NCI-H526 treated with DMSO at 0.1 percent for 48 hours (cell line): ENCODE measurements around the gene SPAG16.
"Not testable (repeated sequence)": the region's sequence is repeated elsewhere in the genome, so short reads cannot be mapped to it uniquely, and the experiment has no call there.

ENCODE experiments used
- DNase-seq: peaks from one replicate; lab custom pipeline; 2025; lab: John Stamatoyannopoulos, UW

SPAG16 gene

GRCh38 chr2:213410687-213411086 is 126.4 kb downstream of the SPAG16 start:
- not testable (repeated sequence) for DNase-seq

DNA sequence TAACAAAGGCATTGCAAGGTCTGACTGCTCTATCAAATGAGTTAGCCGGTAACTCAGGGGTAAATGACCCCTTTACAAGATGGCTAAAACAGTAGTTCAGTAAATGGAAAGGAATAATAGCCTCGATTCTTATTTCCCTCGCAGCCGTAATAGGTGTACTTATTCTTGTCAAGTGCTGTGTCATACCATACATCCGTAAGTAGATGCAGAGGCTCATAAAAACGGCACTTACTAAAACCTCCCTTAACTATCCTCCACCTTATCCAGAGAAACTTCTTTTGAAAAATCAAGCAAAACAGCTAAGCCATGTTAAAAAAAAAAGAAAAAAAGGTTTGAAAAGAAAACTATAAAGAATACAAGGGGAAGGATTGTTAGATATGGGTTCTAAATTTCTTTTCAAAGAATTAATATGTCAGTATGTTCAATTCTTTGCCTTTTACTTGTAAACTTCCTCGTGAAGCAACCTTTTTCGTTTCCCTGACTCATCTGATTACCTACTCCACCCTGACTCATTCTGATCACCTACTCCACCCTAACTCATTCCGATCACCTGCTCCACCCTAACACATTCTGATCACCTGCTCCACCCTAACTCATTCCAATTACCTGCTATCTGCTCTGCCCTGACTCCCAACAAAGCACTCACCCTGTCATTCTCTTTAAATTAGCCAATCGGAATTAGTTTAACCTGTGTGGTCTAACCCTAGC is 127.5 kb downstream of the SPAG16 start:
- DNase-seq = no peak

- DNase-seq = no peak
These were observed 130.8 kb downstream of the SPAG16 start for GRCh38 chr2:213415093-213415492.

GRCh38 chr2:213416832-213417231 is 132.6 kb downstream of the SPAG16 start:
- no peak for DNase-seq

DNA sequence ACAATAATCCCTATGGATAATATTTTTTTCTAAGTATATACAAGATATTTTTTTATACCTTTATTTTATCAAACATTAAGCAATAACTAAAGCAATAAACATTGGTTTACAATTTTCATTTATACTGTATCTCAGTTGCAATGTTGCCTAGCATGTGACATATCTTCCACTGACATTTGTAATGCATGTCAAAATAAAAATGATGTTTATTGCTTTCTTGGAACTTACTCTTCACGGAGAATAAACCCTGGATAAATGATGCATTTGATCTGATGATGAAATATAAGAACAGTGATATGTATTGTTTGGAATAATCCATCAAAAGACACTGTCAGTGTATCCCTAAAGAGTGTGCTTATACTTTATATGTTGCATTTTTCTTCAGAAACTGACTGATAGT is 135.7 kb downstream of the SPAG16 start:
- no peak for DNase-seq

DNA sequence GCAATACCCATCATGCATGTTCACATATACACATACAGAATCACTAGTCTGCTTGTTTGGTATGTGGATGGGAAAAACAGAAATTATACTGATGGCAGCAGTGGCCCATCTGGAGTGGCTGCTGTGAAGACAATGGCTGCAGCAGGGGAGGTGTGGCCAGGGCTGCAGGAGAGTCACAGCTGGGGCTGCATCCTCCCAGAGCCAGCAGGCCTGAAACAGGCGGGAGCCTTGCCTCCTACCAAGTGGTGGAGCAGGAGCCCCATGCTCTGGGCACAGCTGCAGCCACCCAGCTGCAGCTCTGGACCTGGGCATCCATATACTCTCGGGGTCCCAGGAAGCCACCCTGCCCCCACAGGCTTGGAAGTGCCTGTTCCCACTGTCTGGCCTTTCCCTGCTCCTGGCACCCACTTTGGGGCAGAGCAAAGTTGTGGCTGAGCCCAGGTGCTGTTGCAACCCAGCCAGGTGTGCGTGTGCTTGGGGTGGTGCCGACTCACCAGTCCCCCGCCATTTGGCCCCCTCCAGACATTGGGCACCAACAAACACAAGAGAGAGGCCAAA is 136.6 kb downstream of the SPAG16 start:
- DNase-seq = no peak

DNA sequence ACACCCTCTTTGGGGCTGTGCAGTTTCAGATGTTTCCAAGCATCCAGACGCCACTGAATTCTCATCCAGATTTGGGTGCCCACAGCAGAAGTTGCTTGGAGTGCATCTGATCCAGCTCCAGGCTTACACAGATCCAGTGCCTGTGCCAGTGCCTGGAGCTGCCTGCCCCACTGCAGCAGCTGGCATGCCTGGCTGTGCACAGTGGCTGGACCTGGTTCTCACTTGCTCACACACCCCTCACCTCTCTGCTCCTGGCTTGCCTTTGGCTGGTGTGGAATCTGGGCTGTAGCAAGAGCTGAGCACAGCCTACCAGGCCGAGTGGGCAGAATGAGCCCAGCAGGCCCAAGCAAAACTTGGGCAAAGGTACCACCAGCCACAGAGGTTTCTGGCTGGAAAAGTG is 137.9 kb downstream of the SPAG16 start:
- no peak for DNase-seq

GRCh38 chr2:213425618-213426017 is 141.4 kb downstream of the SPAG16 start:
- DNase-seq = no peak

DNA sequence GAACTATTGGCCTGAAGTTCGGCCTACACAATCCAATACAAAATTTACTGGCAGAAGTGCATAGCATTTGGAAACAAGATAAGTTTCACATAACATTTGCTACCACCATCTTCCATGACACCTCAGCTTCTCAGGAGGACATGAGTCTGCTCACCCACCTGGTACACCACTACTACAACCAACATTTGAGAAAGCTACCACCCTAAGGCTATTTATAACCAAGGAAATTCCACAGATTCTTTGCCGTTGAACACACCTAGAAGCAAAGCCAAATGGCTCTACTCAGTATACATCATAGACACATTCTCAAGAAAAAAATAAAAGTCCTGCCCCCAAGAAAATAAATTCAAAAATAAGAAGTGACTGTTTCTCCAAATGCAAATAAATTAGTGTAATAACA is 145.3 kb downstream of the SPAG16 start:
- no peak for DNase-seq

DNA sequence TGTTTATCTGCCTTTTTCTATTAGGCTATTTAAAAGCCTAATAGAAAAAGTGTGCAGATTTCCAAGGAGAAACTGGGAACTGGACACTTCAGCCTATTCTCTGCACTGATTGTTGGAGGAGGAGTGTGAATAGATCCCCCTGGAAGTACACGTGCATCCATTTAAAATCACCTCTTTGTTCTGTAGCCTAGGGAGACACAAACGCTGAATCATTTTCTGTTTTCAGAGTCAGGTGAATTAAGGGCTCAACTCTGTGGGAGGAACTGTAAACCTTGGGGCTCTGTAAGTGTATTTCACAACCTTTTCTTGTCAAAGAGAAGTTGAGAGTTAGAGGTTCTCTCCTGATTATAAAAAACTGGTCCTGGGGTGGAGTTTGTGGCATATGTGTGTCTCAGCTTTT is 159.7 kb downstream of the SPAG16 start:
- DNase-seq = no peak

DNA sequence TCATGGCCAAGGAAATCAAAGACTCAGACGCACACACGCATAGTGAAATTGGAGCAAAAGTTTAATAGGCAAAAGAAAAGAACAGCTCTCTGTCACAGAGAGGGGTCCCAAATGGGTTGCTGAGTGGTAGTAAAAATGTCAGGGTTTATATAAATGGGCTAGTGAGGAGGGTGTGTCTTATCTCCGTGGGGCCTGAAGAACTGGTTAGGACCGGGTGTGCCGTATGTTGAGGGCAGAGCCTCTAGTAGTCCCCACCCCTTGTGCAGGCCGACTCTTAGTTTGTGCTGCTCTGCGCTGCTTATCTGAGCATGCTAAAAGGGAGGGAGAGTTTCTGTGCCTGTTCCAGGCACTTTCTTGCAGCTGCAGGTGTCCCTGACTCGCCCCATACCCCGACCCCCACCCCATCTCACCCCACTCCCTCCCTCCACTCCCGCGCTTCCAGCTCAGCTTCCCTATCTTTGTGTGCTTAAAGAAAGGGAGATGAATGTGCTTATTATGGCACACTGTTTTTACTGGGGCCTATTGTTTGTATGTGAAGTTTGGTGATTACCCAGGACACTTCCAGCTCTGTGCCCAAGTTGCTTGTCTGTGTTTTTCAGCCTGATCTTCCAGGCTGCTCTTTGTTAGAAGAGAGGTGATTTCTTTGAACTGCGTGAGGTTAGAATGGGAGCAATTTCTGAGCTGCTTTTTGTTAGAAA is 167.4 kb downstream of the SPAG16 start:
- DNase-seq = no peak

DNA sequence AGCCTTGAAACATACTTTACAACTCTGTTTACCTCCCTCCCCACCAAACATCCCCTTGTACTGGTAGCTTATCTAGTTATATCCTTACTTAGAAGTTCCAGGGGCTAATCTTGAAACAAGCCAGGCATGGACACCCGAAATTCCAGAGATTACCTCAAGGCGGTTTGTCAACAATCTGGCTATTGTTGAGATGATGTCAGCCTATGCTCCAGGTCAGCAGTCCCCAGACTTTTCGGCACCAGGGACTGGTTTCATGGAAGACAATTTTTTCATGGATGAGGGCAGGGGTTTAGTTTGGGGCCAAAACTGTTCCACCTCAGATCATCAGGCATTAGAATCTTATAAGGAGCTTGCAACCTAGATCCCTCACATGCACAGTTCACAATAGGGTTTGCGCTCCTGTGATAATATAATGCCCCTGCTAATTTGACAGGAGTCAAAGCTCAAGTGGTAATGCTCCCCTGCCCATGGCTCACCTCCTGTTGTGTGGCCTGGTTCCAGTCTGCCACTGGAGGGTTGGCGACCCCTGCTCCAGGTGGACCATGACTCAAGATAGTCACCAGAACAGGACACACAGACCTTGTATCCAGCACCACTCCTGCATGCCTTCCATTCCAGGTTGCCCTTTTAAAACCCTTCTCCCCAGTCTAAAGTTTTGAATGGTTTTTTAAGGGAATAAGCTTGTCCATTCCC is 171.2 kb downstream of the SPAG16 start:
- DNase-seq = no peak

DNA sequence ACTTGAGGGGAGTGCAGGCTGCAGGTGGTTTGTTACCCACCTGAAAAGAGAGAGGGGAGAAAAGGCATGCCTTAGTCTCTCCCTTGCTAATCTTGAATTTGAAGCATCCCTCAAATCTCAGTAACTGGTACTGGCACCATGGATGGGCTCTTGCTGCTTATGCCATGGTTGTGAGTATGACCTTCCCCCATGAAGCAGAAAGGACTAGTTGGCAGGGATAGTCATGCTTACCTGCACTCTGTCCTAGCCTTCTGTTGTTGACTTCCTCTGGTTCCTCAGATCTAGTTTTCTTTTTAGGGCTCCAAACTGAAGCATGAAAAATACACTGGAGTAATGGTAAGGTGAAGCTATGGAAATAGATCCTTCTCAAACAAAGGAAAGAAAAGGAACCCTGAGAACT is 191.2 kb downstream of the SPAG16 start:
- DNase-seq = no peak

DNA sequence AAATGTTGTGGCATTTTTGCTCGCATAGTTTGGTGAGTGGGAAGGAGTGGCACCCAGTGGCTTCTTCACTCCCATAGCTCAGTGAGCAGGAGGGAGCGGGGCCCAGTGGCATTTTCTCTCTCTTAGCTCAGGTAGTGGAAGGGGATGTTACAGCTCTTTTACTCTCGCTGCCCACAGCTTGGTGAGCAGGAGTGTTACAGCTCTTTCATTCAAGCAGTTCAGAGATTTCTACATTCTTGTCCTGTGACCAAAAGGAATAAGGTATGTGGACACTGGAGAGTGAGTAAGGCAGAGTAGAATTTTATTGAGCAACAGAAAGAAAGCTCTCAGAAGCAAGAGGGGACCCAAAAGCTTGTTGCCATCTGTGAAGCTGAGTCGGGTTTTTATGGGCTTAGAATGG is 192.4 kb downstream of the SPAG16 start:
- no peak for DNase-seq

DNA sequence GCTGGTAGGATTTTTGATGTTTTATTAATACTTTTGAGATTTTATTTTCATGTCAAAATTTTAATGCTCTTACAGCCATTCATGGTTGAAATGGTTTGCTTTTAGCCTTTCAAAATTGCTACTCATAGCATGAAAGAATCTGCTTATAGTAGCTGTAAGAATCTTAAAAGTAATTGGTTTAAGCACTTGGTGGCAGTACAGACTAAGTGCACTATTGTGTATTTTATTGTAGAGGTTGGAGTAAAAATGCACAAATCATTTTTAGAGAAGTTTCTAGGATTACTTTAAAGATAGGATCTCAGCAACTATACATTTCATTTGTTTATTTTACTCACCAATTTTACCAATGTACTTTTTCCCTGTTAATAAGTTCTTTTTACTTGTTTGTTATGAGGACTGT is 205.8 kb downstream of the SPAG16 start:
- peak; percentile 4 for DNase-seq

GRCh38 chr2:213491376-213491775 is 207.1 kb downstream of the SPAG16 start:
- DNase-seq = no peak

GRCh38 chr2:213496226-213496625 is 212.0 kb downstream of the SPAG16 start:
- DNase-seq = no peak

- DNase-seq = no peak
These were observed 216.6 kb downstream of the SPAG16 start for GRCh38 chr2:213500881-213501280.

DNA sequence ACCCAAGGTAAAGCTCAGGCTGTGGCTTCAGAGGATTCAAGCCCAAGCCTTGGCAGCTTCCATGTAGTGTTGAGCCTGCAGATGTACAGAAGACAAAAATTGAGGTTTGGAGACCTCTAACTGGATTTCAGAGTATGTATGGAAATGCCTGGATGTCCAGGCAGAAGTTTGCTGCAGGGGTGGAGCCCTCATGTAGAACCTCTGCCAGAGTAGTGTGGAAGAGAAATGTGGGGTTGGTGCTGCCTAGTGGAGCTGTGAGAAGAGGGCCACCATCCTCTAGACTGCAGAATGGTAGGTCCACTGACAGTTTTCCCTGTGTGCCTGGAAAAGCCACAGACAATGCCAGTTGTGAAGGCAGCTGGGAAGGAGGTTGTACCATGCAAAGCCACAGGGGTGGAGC is 239.9 kb downstream of the SPAG16 start:
- no peak for DNase-seq

DNA sequence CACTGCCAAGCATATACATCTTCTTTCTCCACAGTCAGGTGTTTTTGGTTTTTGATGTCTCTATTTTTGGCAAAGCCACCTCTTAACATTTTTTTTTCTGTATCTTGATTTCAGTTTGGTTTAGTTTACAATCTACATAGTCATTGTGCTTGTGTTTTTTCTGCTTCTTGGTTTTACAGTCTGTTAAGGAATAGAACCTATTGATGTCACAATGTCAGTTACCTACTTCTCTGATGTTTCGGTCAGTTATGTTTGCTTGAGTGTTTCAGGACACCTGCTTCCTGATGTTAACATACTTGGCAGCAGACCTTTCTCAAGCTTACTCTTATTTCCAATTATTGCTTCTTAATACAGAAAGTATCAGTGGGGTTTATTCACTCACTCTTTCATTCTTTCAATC is 253.3 kb downstream of the SPAG16 start:
- no peak for DNase-seq

GRCh38 chr2:213544940-213545339 is 260.7 kb downstream of the SPAG16 start:
- no peak for DNase-seq

DNA sequence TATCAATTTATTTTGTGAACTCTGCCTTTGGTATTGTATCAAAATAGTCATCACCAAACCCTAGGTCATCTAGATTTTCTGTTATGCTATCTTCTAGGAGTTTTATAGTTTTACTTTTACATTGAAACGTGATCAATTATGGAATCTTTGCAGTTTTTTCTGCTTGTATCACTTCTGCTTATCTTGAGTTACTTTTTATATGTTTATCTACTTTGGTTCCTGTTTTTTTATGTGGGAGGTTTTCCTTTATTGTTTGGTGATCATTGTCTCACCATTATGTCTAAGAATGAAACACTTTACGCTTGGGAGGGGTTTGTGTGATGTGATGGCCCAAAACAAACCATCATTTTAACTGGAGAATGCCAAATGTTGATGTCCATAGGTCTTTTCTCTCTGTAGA is 261.2 kb downstream of the SPAG16 start:
- DNase-seq = no peak

- no peak for DNase-seq
These were observed 261.8 kb downstream of the SPAG16 start for GRCh38 chr2:213545964-213546475.
